ENCODE data around the gene POPDC2. TPM values are rescaled to one million over a fixed set of nuclear protein-coding genes. Genes with fewer than 3 reads are reported as not detected.
A peak's percentile ranks its signal among the peaks of the same experiment; 100 is the strongest.
"Not testable (repeated sequence)": the region's sequence is repeated elsewhere in the genome, so short reads cannot be mapped to it uniquely, and the experiment has no call there.

The POPDC2 gene
- total and polyA plus RNA-seq, 2 experiments from 2014 or later = 107 to 180 TPM

GRCh38 chr3:119681279-119681678 is 20.9 kb upstream of the POPDC2 start:
- Histone ChIP-seq H3K9me3 (ENCODE audit: low read depth) (no peaks in the 10 kb centered on the region), H3K27ac (no peak overlapping the region), H3K27me3 (no peaks in the 10 kb centered on the region), H3K36me3 (no peaks in the 10 kb centered on the region), H3K4me1 (ENCODE audit: low read depth) (no peaks in the 10 kb centered on the region), H3K4me3 (no peak overlapping the region)
- DNase-seq (ENCODE audit: low read depth in 1 of 2, low spot score in 1 of 2) = peak; percentile 49 to 65
- peak; percentile 39 for TF ChIP-seq CTCF (IDR thresholded peaks at IDR 0.05; ENCODE audit: low read depth, low read length)

- Histone ChIP-seq H3K9me3 (ENCODE audit: low read depth) (no peaks in the 10 kb centered on the region), H3K27ac (peak overlapping the region; percentile 83), H3K4me3 (no peak overlapping the region), H3K36me3 (no peaks in the 10 kb centered on the region), H3K4me1 (ENCODE audit: low read depth) (peaks cover 9% of the 10 kb centered on the region), H3K27me3 (no peaks in the 10 kb centered on the region)
- TF ChIP-seq CTCF (IDR thresholded peaks at IDR 0.05; ENCODE audit: low read depth, low read length) = no peak
- DNase-seq (ENCODE audit: low read depth in 1 of 2, low spot score in 1 of 2) = no peak
Observed at GRCh38 chr3:119679874-119680273, 19.5 kb upstream of the POPDC2 start.

- not testable (repeated sequence) for H3K27ac ChIP-seq; H3K27me3 ChIP-seq; H3K4me3 ChIP-seq; DNase-seq (ENCODE audit: low read depth in 1 of 2, low spot score in 1 of 2); H3K36me3 ChIP-seq; H3K9me3 ChIP-seq (ENCODE audit: low read depth)
- peaks cover 13% of the 10 kb centered on the region for H3K4me1 ChIP-seq (ENCODE audit: low read depth)
Observed at GRCh38 chr3:119678209-119678608, 17.8 kb upstream of the POPDC2 start.

DNA sequence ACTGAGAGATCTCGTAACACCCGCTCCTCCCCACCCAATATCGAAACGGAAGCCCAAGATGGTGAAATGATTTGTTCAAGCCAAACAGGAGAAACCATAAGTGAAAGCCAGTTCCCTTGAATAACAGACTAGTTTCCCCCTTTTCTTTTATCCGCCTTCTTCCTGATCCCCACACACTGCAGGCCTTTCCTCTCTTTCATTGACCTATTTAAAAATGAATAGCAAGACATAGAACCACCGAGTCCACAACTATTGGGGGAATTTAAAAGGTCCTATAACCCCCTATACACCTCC is 17.2 kb upstream of the POPDC2 start:
- peaks cover 8% of the 10 kb centered on the region for H3K36me3 ChIP-seq
- H3K27ac ChIP-seq = peak overlapping the region; percentile 94
- peak overlapping the region; percentile 63 for H3K4me3 ChIP-seq
- no peaks in the 10 kb centered on the region for H3K27me3 ChIP-seq
- no peak for DNase-seq (ENCODE audit: low read depth in 1 of 2, low spot score in 1 of 2)
- no peak for TF ChIP-seq CTCF (IDR thresholded peaks at IDR 0.05; ENCODE audit: low read depth, low read length)
- no peaks in the 10 kb centered on the region for H3K9me3 ChIP-seq (ENCODE audit: low read depth)
- peaks cover 18% of the 10 kb centered on the region for H3K4me1 ChIP-seq (ENCODE audit: low read depth)

DNA sequence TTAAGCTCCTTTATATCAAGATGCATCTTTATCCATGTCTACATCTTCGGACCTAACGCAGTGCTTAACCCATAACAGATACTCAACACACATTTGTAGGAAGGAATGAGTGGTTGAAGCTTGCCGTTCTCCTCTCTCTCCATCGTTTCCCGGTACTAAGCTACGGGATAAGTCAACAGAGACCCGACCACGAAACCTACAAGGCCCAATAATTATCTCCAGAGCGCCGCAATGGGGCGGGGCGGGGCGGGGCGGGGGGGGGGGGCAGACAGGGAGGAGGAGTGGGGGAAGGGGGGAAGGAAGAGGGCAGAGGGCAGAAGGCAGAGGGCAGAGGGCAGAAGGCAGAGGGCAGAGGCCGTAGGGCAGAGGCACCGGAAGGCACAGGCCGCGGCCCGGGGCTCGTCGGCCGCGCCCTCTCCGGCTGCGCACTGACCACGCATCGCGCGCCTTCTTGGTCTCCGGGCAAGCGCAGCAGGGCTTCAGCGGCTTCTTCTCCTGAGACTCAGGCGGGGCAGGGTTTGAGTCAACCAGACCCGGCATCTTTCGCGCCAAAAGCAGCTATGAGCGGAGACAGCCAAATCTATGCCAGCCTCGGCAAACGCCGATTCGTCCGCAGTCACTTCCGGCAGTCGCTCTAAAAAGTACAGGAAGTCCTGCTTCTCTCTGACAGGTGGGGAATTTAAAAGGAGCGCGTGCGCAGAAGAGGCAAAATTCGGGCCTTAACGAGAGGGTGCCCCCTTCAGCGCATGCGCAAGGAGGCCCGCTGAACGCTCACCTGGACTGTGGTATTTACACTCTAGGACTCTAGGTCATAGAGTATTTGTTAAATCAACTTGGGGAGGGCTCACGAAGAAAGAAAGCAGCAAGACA is 16.6 kb upstream of the POPDC2 start, which contains the start of gene COX17:
Gene COX17 (minus strand): TSS at position 636 of the 870 bp plus-strand sequence. CDS start 96 bp downstream, at position 540.
- H3K4me3 ChIP-seq = peak within 1 kb of the TSS; percentile 63
- peak within 1 kb of the TSS; percentile 94 for H3K27ac ChIP-seq
- H3K4me1 ChIP-seq (ENCODE audit: low read depth) = peaks cover 24% of the 10 kb centered on the region
- H3K36me3 ChIP-seq = peaks cover 8% of the 10 kb centered on the region
- peak; percentile 95 to 97 for DNase-seq (ENCODE audit: low read depth in 1 of 2, low spot score in 1 of 2)
- H3K27me3 ChIP-seq = no peaks in the 10 kb centered on the region
- no peaks in the 10 kb centered on the region for H3K9me3 ChIP-seq (ENCODE audit: low read depth)
- no peak for TF ChIP-seq CTCF (IDR thresholded peaks at IDR 0.05; ENCODE audit: low read depth, low read length)

- peaks cover 17% of the 10 kb centered on the region for H3K36me3 ChIP-seq
- peak overlapping the region; percentile 63 for H3K4me3 ChIP-seq
- DNase-seq (ENCODE audit: low read depth in 1 of 2, low spot score in 1 of 2) = no peak
- peak overlapping the region; percentile 94 for H3K27ac ChIP-seq
- no peaks in the 10 kb centered on the region for H3K9me3 ChIP-seq (ENCODE audit: low read depth)
- no peaks in the 10 kb centered on the region for H3K27me3 ChIP-seq
- no peak for TF ChIP-seq CTCF (IDR thresholded peaks at IDR 0.05; ENCODE audit: low read depth, low read length)
- peaks cover 32% of the 10 kb centered on the region for H3K4me1 ChIP-seq (ENCODE audit: low read depth)
Observed at GRCh38 chr3:119676020-119676419, 15.6 kb upstream of the POPDC2 start.

Data from cardiac muscle cell (in vitro differentiated cells and primary cell).